Left lung (tissue), 10 donors: ENCODE data around the gene CTNND2. TPM values are rescaled to one million over a fixed set of nuclear protein-coding genes. Genes with fewer than 3 reads are reported as not detected.

Source experiments
- ATAC-seq: fragments of 200-7000 bp; cut with Tn5 transposase; one replicate; pipeline ENCODE4 v1.9.1; 2020; ENCODE audit warnings: moderate library complexity
- DNase-seq, 4 donors: peaks; one replicate each; pipeline ENCODE4 v3.0.0-alpha.2; 2013 to 2020
- H3K27ac ChIP-seq, 2 donors: fragments of 200-600 bp; sonication (generic) in 1 of 2; one replicate each; pipeline versions ENCODE4 v1.5.0 to v1.8.0; 2020 to 2021
- H3K27me3 ChIP-seq, 2 donors: fragments of 200-600 bp; sonication (generic) in 1 of 2; one replicate each; pipeline versions ENCODE4 v1.5.0 to v1.8.0; 2020 to 2021
- H3K36me3 ChIP-seq, 2 donors: fragments of 200-600 bp; sonication (generic) in 1 of 2; one replicate each; pipeline versions ENCODE4 v1.5.0 to v1.8.0; 2020 to 2021
- H3K4me1 ChIP-seq, 2 donors: fragments of 200-600 bp; one replicate each; pipeline ENCODE4 v1.8.0; 2021
- H3K4me3 ChIP-seq, 2 donors: fragments of 200-600 bp; sonication (generic) in 1 of 2; one replicate each; pipeline versions ENCODE4 v1.5.0 to v1.8.0; 2020 to 2021; ENCODE audit warnings: mild to moderate bottlenecking in 1 of 2
- H3K9me3 ChIP-seq, 2 donors: fragments of 200-600 bp; sonication (generic) in 1 of 2; one replicate each; pipeline versions ENCODE4 v1.5.0 to v1.8.0; 2020 to 2021
- intact Hi-C, 2 donors: fragments of 100-400 bp; cut with DNase I; formaldehyde crosslinking; loops; one replicate each; pipeline versions ENCODE4 v1.11.2 to v1.14.2; 2022
- polyA plus RNA-seq, 6 donors: library from polyadenylated mRNA; unstranded; fragments of 120-200 nt; gene quantifications; one replicate each; pipeline ENCODE4 v1.2.1, GENCODE V29; 2013; ENCODE audit not compliant: insufficient read length in 6 of 6
- total RNA-seq, 2 donors: library from RNA; stranded (reverse); fragmentation: NEBNext Ultra II Directional; extraction: Animal tissue kit (Norgen Biotek cat#: 25700); gene quantifications; one replicate each; pipeline ENCODE4 v1.2.1, GENCODE V29; 2021
- TF ChIP-seq, protein P1 (sequence below), 2 donors: fragments of 200-600 bp; sonication (generic) in 1 of 2; IDR thresholded peaks; one replicate each; pipeline versions ENCODE4 v1.5.0 to v1.8.0; 2021; ENCODE audit warnings: antibody characterized with exemption in 2 of 2
- donor health status: DM: no; HTN: yes; CAD: no.
- donor health status: DM: no; HTN: no; CAD: no.

The CTNND2 gene
- total and polyA plus RNA-seq, 8 donors = 1.2 to 4.2 (median 2.2) TPM; not detected in 1

DNA sequence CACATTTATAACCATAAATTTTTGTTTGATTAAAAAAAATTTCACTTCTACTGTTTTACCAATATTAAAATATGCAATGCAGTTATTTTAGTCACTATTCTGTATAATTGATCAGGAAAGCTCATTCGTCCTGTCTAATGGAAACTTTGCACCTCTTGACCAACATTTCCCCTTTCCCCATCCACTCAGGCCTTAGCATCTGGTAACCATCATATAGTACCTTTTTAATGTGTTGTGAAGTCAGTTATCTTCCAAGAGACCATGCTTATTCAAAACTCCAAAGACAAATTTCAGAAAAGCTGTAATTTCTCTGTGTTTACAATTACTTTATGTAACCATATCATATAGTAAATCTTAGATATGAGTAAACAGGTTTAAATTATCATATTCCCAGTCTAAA lies 145.9 kb downstream of the CTNND2 start:
- no peak overlapping the region for H3K27ac ChIP-seq
- TF ChIP-seq, protein P1, sequence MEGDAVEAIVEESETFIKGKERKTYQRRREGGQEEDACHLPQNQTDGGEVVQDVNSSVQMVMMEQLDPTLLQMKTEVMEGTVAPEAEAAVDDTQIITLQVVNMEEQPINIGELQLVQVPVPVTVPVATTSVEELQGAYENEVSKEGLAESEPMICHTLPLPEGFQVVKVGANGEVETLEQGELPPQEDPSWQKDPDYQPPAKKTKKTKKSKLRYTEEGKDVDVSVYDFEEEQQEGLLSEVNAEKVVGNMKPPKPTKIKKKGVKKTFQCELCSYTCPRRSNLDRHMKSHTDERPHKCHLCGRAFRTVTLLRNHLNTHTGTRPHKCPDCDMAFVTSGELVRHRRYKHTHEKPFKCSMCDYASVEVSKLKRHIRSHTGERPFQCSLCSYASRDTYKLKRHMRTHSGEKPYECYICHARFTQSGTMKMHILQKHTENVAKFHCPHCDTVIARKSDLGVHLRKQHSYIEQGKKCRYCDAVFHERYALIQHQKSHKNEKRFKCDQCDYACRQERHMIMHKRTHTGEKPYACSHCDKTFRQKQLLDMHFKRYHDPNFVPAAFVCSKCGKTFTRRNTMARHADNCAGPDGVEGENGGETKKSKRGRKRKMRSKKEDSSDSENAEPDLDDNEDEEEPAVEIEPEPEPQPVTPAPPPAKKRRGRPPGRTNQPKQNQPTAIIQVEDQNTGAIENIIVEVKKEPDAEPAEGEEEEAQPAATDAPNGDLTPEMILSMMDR (IDR thresholded peaks at IDR 0.05) = no peak
- DNase-seq = no peak
- intact Hi-C loops = no loop called here
- H3K4me1 ChIP-seq = no peaks in the 10 kb centered on the region
- ATAC-seq = no peak
- no peaks in the 10 kb centered on the region for H3K36me3 ChIP-seq
- no peak overlapping the region for H3K4me3 ChIP-seq
- H3K9me3 ChIP-seq = peaks cover 0 to 2% of the 10 kb centered on the region in 2 donors
- no peaks in the 10 kb centered on the region for H3K27me3 ChIP-seq

DNA sequence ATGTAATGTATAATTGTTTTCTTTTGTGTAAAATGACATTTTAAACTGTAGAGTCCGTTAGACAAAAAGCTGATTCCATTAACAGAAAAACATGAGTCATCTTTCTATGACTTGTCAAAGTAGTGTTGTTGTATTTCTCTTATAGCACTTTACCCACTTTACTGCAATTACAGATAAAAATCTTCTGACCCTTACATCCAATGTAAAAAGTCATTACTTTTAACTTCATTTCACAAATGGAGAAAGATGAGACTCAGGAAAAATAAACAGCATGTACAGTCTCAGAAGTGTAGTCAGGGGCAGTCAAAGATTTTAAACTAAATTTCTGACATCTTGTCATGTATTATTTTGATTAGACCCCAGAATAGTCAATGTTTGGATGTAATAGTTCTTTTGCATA lies 146.6 kb downstream of the CTNND2 start:
- no peak overlapping the region for H3K4me3 ChIP-seq
- TF ChIP-seq, protein P1 (IDR thresholded peaks at IDR 0.05) = no peak
- DNase-seq (no peak), ATAC-seq (no peak)
- intact Hi-C loops = no loop called here
- H3K27ac ChIP-seq = no peak overlapping the region
- H3K27me3 ChIP-seq = no peaks in the 10 kb centered on the region
- H3K9me3 ChIP-seq = no peaks in the 10 kb centered on the region
- no peaks in the 10 kb centered on the region for H3K4me1 ChIP-seq
- no peaks in the 10 kb centered on the region for H3K36me3 ChIP-seq

DNA sequence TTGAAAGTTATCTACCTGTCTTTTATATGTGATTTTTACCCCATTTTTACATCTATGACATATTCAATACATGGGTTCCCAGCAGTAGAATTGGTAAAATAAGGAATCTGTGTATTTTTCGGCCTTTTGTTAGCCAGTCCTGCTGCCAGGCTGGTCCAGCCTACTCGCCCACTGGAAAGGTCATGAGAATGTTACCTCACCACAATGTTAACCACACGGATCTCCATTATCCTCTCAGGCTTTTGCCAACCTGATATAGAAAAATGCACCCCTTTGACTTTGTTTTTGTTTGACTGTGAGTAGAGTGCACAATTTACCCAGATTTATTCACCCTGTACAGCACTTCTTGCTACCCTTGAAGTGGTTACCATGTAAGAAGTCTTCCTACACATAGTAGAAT lies 167.2 kb downstream of the CTNND2 start:
- no peak overlapping the region for H3K27ac ChIP-seq
- H3K4me3 ChIP-seq = no peak overlapping the region
- H3K36me3 ChIP-seq = no peaks in the 10 kb centered on the region
- peaks cover 0 to 6% of the 10 kb centered on the region in 2 donors for H3K9me3 ChIP-seq
- no peaks in the 10 kb centered on the region for H3K27me3 ChIP-seq
- intact Hi-C loops = no loop called here
- H3K4me1 ChIP-seq = no peaks in the 10 kb centered on the region
- TF ChIP-seq, protein P1 (IDR thresholded peaks at IDR 0.05) = no peak
- no peak for ATAC-seq
- DNase-seq = no peak

DNA sequence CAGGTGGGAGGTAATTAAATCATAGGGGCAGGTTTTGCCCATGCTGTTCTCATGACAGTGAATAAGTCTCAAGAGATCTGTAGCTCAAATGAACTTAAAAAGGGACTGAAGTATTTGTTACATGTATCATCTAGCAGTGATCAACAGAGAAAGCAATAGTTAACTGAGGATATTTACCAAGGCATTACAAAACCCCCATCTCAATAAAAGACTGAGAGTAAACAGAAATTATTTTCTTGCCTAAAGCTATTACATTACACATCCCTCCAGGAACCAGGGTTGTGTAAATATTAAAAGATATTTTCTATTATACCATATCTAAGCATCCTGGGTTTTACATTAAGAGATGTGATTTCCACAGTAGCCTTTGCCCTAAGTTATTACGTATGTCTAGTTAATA lies 169.9 kb downstream of the CTNND2 start:
- Histone ChIP-seq H3K4me3 (no peak overlapping the region), H3K27ac (no peak overlapping the region), H3K4me1 (no peaks in the 10 kb centered on the region), H3K27me3 (no peaks in the 10 kb centered on the region), H3K36me3 (no peaks in the 10 kb centered on the region), H3K9me3 (peaks cover 0 to 6% of the 10 kb centered on the region in 2 donors)
- TF ChIP-seq, protein P1 (IDR thresholded peaks at IDR 0.05) = no peak
- no peak for DNase-seq
- intact Hi-C loops = no loop called here
- no peak for ATAC-seq

DNA sequence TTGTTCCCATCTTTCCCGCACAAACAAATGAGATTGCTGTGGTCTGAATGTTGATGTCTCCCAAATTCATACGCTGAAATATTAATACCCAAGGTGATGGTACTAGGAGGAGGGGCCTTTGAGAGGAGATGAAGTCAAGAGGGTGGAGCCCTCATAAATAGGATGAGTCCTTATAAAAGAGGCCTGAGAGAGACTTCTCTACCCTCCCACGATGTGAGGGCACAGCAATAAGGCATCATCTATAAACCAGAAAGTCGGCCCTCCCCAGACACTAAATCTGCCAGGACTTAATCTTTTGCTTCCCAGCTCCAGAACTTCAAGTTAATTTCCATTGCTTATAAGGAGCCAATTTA lies 170.4 kb downstream of the CTNND2 start:
- intact Hi-C loops = no loop called here
- no peak overlapping the region for H3K27ac ChIP-seq
- H3K27me3 ChIP-seq = no peaks in the 10 kb centered on the region
- no peak overlapping the region for H3K4me3 ChIP-seq
- H3K9me3 ChIP-seq = peaks cover 0 to under 1% of the 10 kb centered on the region in 2 donors
- H3K4me1 ChIP-seq = no peaks in the 10 kb centered on the region
- no peaks in the 10 kb centered on the region for H3K36me3 ChIP-seq
- TF ChIP-seq, protein P1 (IDR thresholded peaks at IDR 0.05) = no peak
- DNase-seq = no peak
- ATAC-seq = no peak
